ENCODE data around the gene PARL. TPM values are rescaled to one million over a fixed set of nuclear protein-coding genes. Genes with fewer than 3 reads are reported as not detected.

PARL gene
- total RNA-seq, 1 donor from 2014 or later: 91.4 TPM

- H3K9me3 Mint-ChIP-seq: no peaks in the 10 kb centered on the region
- intact Hi-C loops (cut with micrococcal nuclease): no loop called here
- peaks cover 24% of the 10 kb centered on the region for H3K36me3 Mint-ChIP-seq (ENCODE audit: low read depth)
- H3K27ac Mint-ChIP-seq: peak overlapping the region; percentile 46
- no peaks in the 10 kb centered on the region for H3K27me3 Mint-ChIP-seq
- H3K4me1 Mint-ChIP-seq: peaks cover 15% of the 10 kb centered on the region
- no peak overlapping the region for H3K4me3 Mint-ChIP-seq
- DNase-seq: no peak
Observed at GRCh38 chr3:183814240-183814639, 70.4 kb downstream of the PARL start.

GRCh38 chr3:183812761-183813445 lies 71.8 kb downstream of the PARL start:
- Mint-ChIP-seq H3K9me3 (no peaks in the 10 kb centered on the region), H3K27me3 (no peaks in the 10 kb centered on the region), H3K4me3 (no peak overlapping the region), H3K4me1 (peaks cover 15% of the 10 kb centered on the region), H3K27ac (no peak overlapping the region), H3K36me3 (ENCODE audit: low read depth) (peaks cover 34% of the 10 kb centered on the region)
- intact Hi-C loops (cut with micrococcal nuclease): no loop called here
- DNase-seq: no peak

GRCh38 chr3:183811638-183812037 lies 73.0 kb downstream of the PARL start:
- DNase-seq: no peak
- H3K9me3 Mint-ChIP-seq: no peaks in the 10 kb centered on the region
- intact Hi-C loops (cut with micrococcal nuclease): no loop called here
- H3K4me1 Mint-ChIP-seq: peaks cover 15% of the 10 kb centered on the region
- H3K4me3 Mint-ChIP-seq: no peak overlapping the region
- H3K36me3 Mint-ChIP-seq (ENCODE audit: low read depth): peaks cover 46% of the 10 kb centered on the region
- H3K27ac Mint-ChIP-seq: no peak overlapping the region
- no peaks in the 10 kb centered on the region for H3K27me3 Mint-ChIP-seq

GRCh38 chr3:183810643-183811594 lies 73.8 kb downstream of the PARL start:
- Mint-ChIP-seq H3K27me3 (no peaks in the 10 kb centered on the region), H3K27ac (no peak overlapping the region), H3K36me3 (ENCODE audit: low read depth) (peaks cover 48% of the 10 kb centered on the region), H3K9me3 (no peaks in the 10 kb centered on the region), H3K4me1 (peaks cover 10% of the 10 kb centered on the region), H3K4me3 (no peak overlapping the region)
- intact Hi-C loops (cut with micrococcal nuclease): no loop called here
- DNase-seq: no peak

- no peaks in the 10 kb centered on the region for H3K9me3 Mint-ChIP-seq
- no peak for DNase-seq
- peak overlapping the region; percentile 8 for H3K27ac Mint-ChIP-seq
- peaks cover under 1% of the 10 kb centered on the region for H3K4me1 Mint-ChIP-seq
- H3K4me3 Mint-ChIP-seq: no peak overlapping the region
- H3K36me3 Mint-ChIP-seq (ENCODE audit: low read depth): peaks cover 52% of the 10 kb centered on the region
- intact Hi-C loops (cut with micrococcal nuclease): no loop called here
- H3K27me3 Mint-ChIP-seq: no peaks in the 10 kb centered on the region
Observed at GRCh38 chr3:183809270-183809669, 75.4 kb downstream of the PARL start.

- Mint-ChIP-seq H3K4me1 (no peaks in the 10 kb centered on the region), H3K27me3 (no peaks in the 10 kb centered on the region), H3K36me3 (ENCODE audit: low read depth) (peaks cover 60% of the 10 kb centered on the region), H3K9me3 (no peaks in the 10 kb centered on the region), H3K27ac (no peak overlapping the region), H3K4me3 (no peak overlapping the region)
- no peak for DNase-seq
- intact Hi-C loops (cut with micrococcal nuclease): no loop called here
Observed at GRCh38 chr3:183808355-183808754, 76.3 kb downstream of the PARL start.

GRCh38 chr3:183807881-183808280 lies 76.8 kb downstream of the PARL start:
- Mint-ChIP-seq H3K36me3 (ENCODE audit: low read depth) (peaks cover 60% of the 10 kb centered on the region), H3K4me3 (no peak overlapping the region), H3K9me3 (no peaks in the 10 kb centered on the region), H3K27ac (no peak overlapping the region), H3K4me1 (no peaks in the 10 kb centered on the region), H3K27me3 (no peaks in the 10 kb centered on the region)
- no peak for DNase-seq
- intact Hi-C loops (cut with micrococcal nuclease): no loop called here

- intact Hi-C loops (cut with micrococcal nuclease): no loop called here
- H3K4me1 Mint-ChIP-seq: no peaks in the 10 kb centered on the region
Observed at GRCh38 chr3:183807209-183807728, 77.4 kb downstream of the PARL start.

GRCh38 chr3:183802989-183803388 lies 81.7 kb downstream of the PARL start:
- H3K4me1 Mint-ChIP-seq: no peaks in the 10 kb centered on the region

More at GRCh38 chr3:183807209-183807728, 77.4 kb downstream of the PARL start:
- no peaks in the 10 kb centered on the region for H3K27me3 Mint-ChIP-seq
- DNase-seq: no peak
- no peaks in the 10 kb centered on the region for H3K9me3 Mint-ChIP-seq
- no peak overlapping the region for H3K4me3 Mint-ChIP-seq
- no peak overlapping the region for H3K27ac Mint-ChIP-seq
- H3K36me3 Mint-ChIP-seq (ENCODE audit: low read depth): peaks cover 62% of the 10 kb centered on the region

GRCh38 chr3:183801601-183802000 lies 83.1 kb downstream of the PARL start:
- Mint-ChIP-seq H3K9me3 (no peaks in the 10 kb centered on the region), H3K4me3 (no peak overlapping the region), H3K36me3 (ENCODE audit: low read depth) (peaks cover 65% of the 10 kb centered on the region), H3K4me1 (no peaks in the 10 kb centered on the region), H3K27me3 (no peaks in the 10 kb centered on the region), H3K27ac (no peak overlapping the region)
- intact Hi-C loops (cut with micrococcal nuclease): no loop called here
- no peak for DNase-seq

More at GRCh38 chr3:183802989-183803388, 81.7 kb downstream of the PARL start:
- peaks cover 71% of the 10 kb centered on the region for H3K36me3 Mint-ChIP-seq (ENCODE audit: low read depth)
- H3K9me3 Mint-ChIP-seq: no peaks in the 10 kb centered on the region
- H3K27ac Mint-ChIP-seq: no peak overlapping the region
- H3K27me3 Mint-ChIP-seq: no peaks in the 10 kb centered on the region
- intact Hi-C loops (cut with micrococcal nuclease): no loop called here
- no peak for DNase-seq
- no peak overlapping the region for H3K4me3 Mint-ChIP-seq

GRCh38 chr3:183800243-183800863 lies 84.3 kb downstream of the PARL start:
- no peaks in the 10 kb centered on the region for H3K4me1 Mint-ChIP-seq
- H3K27ac Mint-ChIP-seq: peak overlapping the region; percentile 2
- H3K4me3 Mint-ChIP-seq: no peak overlapping the region
- H3K36me3 Mint-ChIP-seq (ENCODE audit: low read depth): peaks cover 65% of the 10 kb centered on the region
- H3K27me3 Mint-ChIP-seq: no peaks in the 10 kb centered on the region
- no peaks in the 10 kb centered on the region for H3K9me3 Mint-ChIP-seq
- no peak for DNase-seq
- intact Hi-C loops (cut with micrococcal nuclease): no loop called here

- H3K4me3 Mint-ChIP-seq: no peak overlapping the region
- no peaks in the 10 kb centered on the region for H3K27me3 Mint-ChIP-seq
- no peak overlapping the region for H3K27ac Mint-ChIP-seq
- no peaks in the 10 kb centered on the region for H3K9me3 Mint-ChIP-seq
- H3K4me1 Mint-ChIP-seq: no peaks in the 10 kb centered on the region
- no peak for DNase-seq
- peaks cover 68% of the 10 kb centered on the region for H3K36me3 Mint-ChIP-seq (ENCODE audit: low read depth)
- intact Hi-C loops (cut with micrococcal nuclease): no loop called here
Observed at GRCh38 chr3:183799461-183799860, 85.2 kb downstream of the PARL start.

- Mint-ChIP-seq H3K9me3 (no peaks in the 10 kb centered on the region), H3K4me1 (no peaks in the 10 kb centered on the region), H3K4me3 (no peak overlapping the region), H3K27ac (no peak overlapping the region), H3K27me3 (no peaks in the 10 kb centered on the region), H3K36me3 (ENCODE audit: low read depth) (peaks cover 68% of the 10 kb centered on the region)
- no peak for DNase-seq
- intact Hi-C loops (cut with micrococcal nuclease): no loop called here
Observed at GRCh38 chr3:183797996-183798395, 86.7 kb downstream of the PARL start.

GRCh38 chr3:183796372-183796771 lies 88.3 kb downstream of the PARL start:
- Mint-ChIP-seq H3K9me3 (no peaks in the 10 kb centered on the region), H3K4me3 (no peak overlapping the region), H3K4me1 (no peaks in the 10 kb centered on the region), H3K36me3 (ENCODE audit: low read depth) (peaks cover 66% of the 10 kb centered on the region), H3K27ac (no peak overlapping the region), H3K27me3 (no peaks in the 10 kb centered on the region)
- intact Hi-C loops (cut with micrococcal nuclease): no loop called here
- DNase-seq: no peak
